Brain microvascular endothelial cell (primary cell): ENCODE data around the gene SEC14L5.

Experiments
- DNase-seq: peaks from one replicate; pipeline ENCODE4 v3.0.0-alpha.2; 2020
- H3K27ac ChIP-seq: fragments of 250-450 bp; sonication (Bioruptor Pico); 2 replicates; pipeline ENCODE4 v1.5.1; 2020; ENCODE audit warnings: mild to moderate bottlenecking, moderate library complexity
- H3K27me3 ChIP-seq: fragments of 250-450 bp; sonication (Bioruptor Pico); replicated peaks from 2 replicates; pipeline ENCODE4 v1.5.1; 2020; ENCODE audit warnings: mild to moderate bottlenecking
- H3K36me3 ChIP-seq: fragments of 250-450 bp; sonication (Bioruptor Pico); replicated peaks from 2 replicates; pipeline ENCODE4 v1.5.1; 2020; ENCODE audit warnings: mild to moderate bottlenecking
- H3K4me3 ChIP-seq: 2 replicates; pipeline ENCODE4 v1.5.1; 2011; ENCODE audit warnings: low read depth, mild to moderate bottlenecking, control low read depth, low read length, moderate library complexity
- CTCF ChIP-seq: IDR thresholded peaks from 2 replicates; pipeline ENCODE4 v1.5.1; 2011; ENCODE audit warnings: low read depth, mild to moderate bottlenecking, moderate library complexity, low read length, control low read depth, inconsistent platforms; ENCODE audit errors: missing control alignments
- in situ Hi-C: cut with HindIII; loops from 2 replicates; pipeline ENCODE4 v1.10.0; 2017; ENCODE audit warnings: low sequenced_read_pairs, low pct_ligation_motif_present

The SEC14L5 gene

GRCh38 chr16:4980691-4981090, 22.6 kb downstream of the SEC14L5 start:
- in situ Hi-C loops: no loop called here
- Histone ChIP-seq H3K4me3 (no peak overlapping the region), H3K27ac (no peak overlapping the region), H3K36me3 (no peaks in the 10 kb centered on the region), H3K27me3 (peaks cover 2% of the 10 kb centered on the region)
- DNase-seq: no peak
- no peak for TF ChIP-seq CTCF

- in situ Hi-C loops: no loop called here
- TF ChIP-seq CTCF: no peak
- DNase-seq: no peak
- Histone ChIP-seq H3K27me3 (peaks cover 5% of the 10 kb centered on the region), H3K36me3 (no peaks in the 10 kb centered on the region), H3K4me3 (no peak overlapping the region), H3K27ac (no peak overlapping the region)
Measured at GRCh38 chr16:4981473-4981872, 23.3 kb downstream of the SEC14L5 start.

GRCh38 chr16:4982056-4982867, 24.1 kb downstream of the SEC14L5 start:
- Histone ChIP-seq H3K27me3 (peaks cover 10% of the 10 kb centered on the region), H3K27ac (no peak overlapping the region), H3K36me3 (no peaks in the 10 kb centered on the region), H3K4me3 (no peak overlapping the region)
- no peak for DNase-seq
- in situ Hi-C loops: no loop called here
- TF ChIP-seq CTCF: no peak

- H3K4me3 ChIP-seq: no peak overlapping the region
- H3K36me3 ChIP-seq: no peaks in the 10 kb centered on the region
- no peak overlapping the region for H3K27ac ChIP-seq
- no peak for TF ChIP-seq CTCF
- in situ Hi-C loops: no loop called here
- no peak for DNase-seq
- H3K27me3 ChIP-seq: peaks cover 25% of the 10 kb centered on the region
Measured at GRCh38 chr16:4984174-4984990, 26.3 kb downstream of the SEC14L5 start.

GRCh38 chr16:4987250-4987579, 29.1 kb downstream of the SEC14L5 start:
- H3K4me3 ChIP-seq: no peak overlapping the region
- no peak for DNase-seq
- TF ChIP-seq CTCF: no peak
- in situ Hi-C loops: no loop called here
- H3K27me3 ChIP-seq: peaks cover 23% of the 10 kb centered on the region
- no peaks in the 10 kb centered on the region for H3K36me3 ChIP-seq
- H3K27ac ChIP-seq: no peak overlapping the region
